HG03520 (cell line): ENCODE data around the gene C1QTNF2.

ENCODE experiments used
- ATAC-seq: cut with Tn5 transposase; IDR thresholded peaks from one replicate; pipeline ENCODE4 v1.9.1; 2021; ENCODE audit warnings: mild to moderate bottlenecking, moderate library complexity; ENCODE audit not compliant: unreplicated experiment

C1QTNF2 gene

GRCh38 chr5:160369990-160370712, at the start of gene C1QTNF2:
TSS of gene C1QTNF2 (minus strand) at chr5:160370626. CDS start at chr5:160355011, 15,615 bp downstream.
- no peak for ATAC-seq

DNA sequence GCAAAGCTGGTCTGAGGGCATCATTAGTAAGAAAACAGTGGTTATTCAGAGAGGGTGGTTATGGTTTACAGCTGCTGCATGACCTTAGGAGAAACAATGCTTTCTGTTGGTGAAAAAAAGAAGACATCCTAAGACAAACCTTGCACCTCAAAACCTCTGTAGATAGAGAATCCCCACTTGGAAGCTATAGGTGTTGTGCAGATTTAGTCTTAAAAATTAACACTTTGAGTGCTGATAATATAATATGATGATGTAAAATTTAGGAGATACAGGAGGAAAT, 49.8 kb upstream of the C1QTNF2 start:
- ATAC-seq, result no peak

DNA sequence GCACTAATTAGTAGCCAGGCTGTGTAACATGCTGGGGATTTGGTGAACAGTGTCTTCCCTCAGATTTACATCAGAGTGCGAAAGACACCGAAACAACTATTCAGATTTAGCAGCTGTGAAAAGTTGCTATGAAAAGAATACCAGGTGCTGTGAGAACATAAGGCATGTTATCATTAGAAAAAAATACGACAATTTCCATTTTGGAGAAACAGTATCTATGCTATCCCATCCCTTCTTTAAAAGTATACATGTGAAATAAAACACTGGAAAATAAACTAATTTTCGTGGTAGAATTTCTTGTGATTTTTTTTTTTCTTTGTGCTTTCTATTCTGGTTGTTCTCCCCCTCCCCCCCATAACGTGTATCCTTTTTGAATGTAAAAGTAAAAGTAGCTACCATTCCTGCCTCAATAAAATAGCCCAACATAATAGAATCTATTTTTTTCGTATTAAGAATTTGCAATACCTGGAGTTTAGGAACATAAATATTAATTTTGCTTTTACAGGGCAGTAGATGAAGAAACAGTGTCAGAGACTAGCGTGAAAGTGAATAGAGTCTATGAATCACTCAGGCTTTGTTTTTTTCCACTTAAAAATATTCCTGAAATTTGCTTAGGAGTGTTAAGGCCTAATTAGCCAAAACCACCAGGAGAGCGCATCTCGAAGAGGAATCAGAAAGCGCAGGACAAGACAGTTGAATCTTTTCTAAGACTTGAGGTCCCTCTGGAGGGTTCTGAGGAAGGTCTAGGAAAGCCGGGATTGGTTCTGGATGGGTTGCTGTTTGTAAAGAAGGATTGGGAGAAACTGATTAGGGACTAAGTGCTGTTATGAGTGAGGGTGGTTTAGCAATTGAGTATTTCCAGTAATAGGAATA, 49.3 kb upstream of the C1QTNF2 start:
- no peak for ATAC-seq

- peak; percentile 63 for ATAC-seq
Measured at GRCh38 chr5:160418561-160419457, 48.4 kb upstream of the C1QTNF2 start, which contains the start of gene SLU7. TSS of gene SLU7 (minus strand) at chr5:160419081. CDS start at chr5:160415294, 3,787 bp downstream.

GRCh38 chr5:160399402-160400353, 29.3 kb upstream of the C1QTNF2 start, which contains the start of gene FAM200C:
TSS of gene FAM200C (minus strand) at chr5:160400054. CDS start at chr5:160395490, 4,564 bp downstream.
- peak; percentile 71 for ATAC-seq

GRCh38 chr5:160398806-160399205, 28.4 kb upstream of the C1QTNF2 start:
- ATAC-seq, result no peak

DNA sequence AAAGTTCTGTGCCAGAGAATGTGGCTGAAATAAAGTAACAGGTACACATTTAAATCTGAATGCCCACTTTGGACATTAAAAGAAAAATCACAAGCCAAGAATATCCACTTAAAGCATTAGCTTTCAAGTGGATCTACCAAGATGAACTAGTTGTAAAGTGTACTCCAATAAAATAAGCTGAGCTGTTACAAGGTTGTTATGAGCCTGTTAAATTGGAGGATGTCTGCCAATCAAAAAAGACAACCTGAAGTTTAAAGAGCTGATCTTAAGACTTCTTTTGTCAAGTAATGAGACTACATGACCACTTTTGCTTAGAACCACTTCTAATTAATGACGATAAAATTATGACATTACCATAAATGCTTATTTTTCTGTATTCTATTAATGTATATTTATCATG, 27.1 kb upstream of the C1QTNF2 start:
- no peak for ATAC-seq

DNA sequence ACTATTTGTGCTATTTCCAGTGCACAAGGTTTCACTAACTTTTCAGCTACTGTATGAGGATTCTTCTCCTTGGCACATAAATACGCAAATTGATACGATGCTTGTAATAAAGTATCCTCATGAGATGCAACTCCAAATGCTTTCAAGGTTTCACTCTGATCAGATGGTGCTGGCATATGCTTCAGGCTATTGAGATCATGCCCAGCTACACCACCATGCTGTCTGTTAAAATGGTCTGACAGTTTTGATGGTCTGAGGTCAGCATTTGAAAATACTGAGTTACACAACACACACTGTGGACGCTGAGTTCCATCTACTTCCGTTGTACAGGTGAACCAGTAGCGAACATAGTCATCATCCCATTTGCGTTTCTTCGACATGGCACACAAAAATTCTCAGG, 24.7 kb upstream of the C1QTNF2 start:
- ATAC-seq, result no peak

DNA sequence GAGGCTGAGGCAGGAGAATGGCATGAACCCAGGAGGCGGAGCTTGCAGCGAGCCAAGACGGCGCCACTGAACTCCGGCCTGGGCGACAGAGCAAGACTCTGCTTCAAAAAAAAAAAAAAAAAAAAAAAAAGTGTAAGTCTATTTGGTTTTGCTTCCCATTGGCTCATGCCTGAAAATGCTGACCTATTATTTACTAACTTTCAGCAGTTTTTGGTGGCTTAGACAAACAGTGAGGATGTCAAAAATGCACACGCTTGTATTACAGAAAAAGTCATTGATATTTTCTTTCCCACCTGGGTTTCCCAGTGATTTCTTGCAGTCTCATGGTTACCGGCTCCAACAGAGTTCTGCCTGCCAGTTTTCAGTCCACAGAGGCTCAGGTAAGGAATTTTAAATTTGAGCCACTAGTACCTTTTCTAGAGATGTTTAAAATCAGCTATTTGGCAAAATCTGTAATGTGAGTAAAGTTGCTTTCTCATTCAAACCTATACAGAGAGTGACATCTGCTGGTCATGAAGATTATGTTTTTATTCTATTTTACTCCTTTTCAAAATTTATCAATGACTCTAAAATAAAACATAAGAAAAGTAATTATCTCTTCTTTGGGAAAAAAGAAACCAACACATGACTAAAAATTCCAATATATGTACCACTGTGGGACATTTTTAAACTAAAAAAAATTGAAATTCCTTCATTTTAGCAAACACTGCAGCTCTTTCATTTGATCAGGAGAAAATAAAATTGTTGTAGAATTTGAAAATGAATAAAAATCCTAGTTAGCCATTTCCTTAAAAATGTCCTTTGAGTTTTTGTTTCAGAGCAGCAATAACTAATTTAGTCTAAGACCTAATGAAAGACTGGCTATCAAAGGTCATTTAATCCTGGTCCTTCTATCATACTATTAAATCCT, 20.6 kb upstream of the C1QTNF2 start:
- no peak for ATAC-seq

GRCh38 chr5:160387445-160387844, 17.0 kb upstream of the C1QTNF2 start:
- no peak for ATAC-seq

DNA sequence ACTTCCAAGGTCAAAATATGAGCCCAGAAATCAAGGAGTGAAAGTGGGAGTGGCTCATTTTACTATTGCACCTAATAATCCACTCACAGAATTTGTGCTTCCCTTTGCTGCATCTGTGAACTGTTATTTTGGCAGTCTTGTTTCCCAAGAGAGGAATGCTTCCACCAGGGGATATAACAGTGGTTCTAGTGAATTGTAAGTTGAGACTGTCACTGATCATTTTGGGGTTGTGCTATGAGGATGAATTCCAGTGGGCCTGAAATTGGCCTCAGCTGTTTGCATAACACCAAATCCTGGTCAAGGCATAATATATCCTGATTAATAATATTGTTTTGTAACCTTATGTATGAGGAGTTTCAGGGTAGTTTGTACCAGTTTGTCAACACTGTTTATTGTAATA, 15.1 kb upstream of the C1QTNF2 start:
- ATAC-seq, result no peak

DNA sequence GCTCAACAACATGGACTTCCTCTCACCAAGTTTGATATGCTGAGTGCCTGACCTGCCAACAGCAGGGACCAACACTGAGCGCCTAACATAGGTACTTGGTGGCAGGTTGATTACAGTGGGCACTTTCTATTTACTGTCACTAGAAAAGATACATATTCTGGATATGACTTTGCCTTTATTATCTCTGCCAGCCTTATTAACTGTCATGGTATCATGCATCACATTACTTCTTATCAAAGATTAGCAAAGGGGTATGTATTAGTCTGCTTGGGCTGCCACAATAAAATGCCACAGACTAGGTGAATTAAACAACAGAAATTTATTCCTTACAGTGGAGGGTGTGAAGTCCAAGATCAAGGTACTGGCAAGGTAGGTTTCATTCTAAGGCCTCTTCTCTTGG, 14.3 kb upstream of the C1QTNF2 start:
- ATAC-seq, result no peak

DNA sequence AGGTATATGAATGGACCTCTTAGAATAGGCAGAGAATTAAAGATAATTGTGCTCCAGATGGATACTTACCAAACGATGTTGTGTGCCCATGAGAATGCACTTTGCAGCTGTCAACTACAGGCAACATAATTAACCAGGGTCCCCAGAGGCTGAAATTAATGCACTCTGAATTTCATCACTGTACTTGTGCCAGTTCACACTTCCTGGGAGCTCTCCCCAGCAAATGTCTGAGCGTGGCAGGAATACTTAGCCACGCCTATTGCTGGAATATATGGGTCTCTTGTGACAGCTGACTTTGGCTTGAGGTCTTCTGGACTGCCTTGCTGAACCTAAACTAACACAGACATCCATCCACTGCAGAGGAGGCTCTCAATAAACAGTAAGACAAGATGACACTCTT, 11.9 kb upstream of the C1QTNF2 start:
- no peak for ATAC-seq

- no peak for ATAC-seq
Measured at GRCh38 chr5:160380041-160380440, 9.6 kb upstream of the C1QTNF2 start.

- no peak for ATAC-seq
Measured at GRCh38 chr5:160379511-160379910, 9.1 kb upstream of the C1QTNF2 start.

DNA sequence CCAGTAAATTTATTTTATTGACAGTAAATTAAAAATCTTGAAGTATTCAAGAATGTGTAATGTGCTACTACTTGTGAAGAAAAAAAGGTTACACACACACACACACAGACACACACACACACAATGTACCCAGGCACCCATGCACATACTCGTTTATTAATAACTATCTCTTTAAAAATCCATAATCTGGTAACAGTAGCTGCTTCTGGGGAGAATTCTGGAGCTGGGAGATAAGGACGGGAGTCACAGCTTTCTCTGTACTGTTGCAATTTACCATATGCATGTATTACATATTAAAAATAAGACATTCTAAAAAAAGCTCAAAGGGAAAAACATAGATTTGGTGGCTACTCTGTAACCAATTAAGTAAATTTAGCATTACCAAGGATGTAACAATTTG, 7.9 kb upstream of the C1QTNF2 start:
- no peak for ATAC-seq

- no peak for ATAC-seq
Measured at GRCh38 chr5:160377651-160378050, 7.2 kb upstream of the C1QTNF2 start.

DNA sequence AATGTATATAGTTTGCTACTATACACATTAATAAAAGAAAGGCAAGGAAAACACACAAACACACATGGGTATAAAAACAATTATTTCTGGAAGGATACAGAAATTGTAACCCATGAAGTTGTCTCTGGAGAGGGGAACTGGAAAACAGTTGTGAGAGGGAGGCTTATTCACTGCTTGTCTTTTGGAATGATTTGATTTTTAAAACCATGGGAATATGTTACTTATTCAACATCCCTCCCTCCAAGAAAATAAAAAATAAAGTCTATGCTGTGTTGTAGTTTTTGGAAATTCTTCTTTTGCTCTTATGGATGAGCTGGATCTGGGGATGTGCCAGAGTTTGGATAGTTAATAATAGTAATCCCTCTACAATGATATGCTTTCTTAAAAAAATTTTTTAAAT, 6.0 kb upstream of the C1QTNF2 start:
- no peak for ATAC-seq

DNA sequence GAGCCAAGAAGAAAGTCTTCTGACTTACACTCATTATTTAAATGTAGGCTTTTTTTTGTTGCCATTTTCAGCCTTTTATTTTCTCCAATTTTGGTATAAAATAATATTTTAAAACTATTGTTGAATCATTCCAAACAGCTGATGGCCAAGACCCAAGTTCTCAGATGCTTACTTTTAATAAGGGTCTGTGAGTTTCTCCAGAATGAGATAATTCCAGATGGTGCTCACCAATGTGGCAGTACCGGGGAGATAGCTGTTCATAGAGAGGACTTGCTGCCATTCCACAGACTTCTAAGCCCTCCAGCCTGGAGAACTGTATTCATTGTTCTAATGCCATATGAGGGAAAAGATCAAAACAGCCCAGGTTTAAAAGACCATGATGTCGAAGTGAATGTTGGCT, 5.3 kb upstream of the C1QTNF2 start:
- no peak for ATAC-seq
